ENCODE measurements around the gene VRK3. TPM values are rescaled to one million over a fixed set of nuclear protein-coding genes. Genes with fewer than 3 reads are reported as not detected.
A peak's percentile ranks its signal among the peaks of the same experiment; 100 is the strongest.

The VRK3 gene
- total RNA-seq, 1 experiment from 2014 or later = 62.5 TPM

DNA sequence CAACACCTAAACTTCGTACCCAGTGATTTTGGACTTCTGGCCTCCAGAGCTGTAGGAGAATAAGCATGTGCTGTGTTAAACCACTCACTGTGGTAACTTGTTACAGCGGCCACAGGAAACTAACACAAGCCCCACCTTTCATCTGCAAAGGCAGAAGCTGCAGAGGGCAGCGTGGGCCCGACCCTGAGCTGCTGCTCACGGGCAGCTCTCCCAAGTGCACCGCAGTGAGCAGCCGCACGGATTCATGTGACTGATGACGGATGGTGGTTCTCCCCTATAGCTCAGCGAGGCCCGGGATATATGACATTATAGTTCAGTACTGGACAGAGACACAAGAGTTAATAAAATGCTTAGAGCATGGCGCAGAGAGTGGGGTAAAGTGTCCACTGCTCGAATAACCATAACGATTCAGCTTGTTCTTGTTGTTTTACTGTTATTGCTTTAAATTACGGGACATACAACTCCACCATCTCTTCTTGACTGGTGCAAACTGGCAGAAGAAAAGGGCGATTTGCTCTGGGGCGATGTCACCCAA lies 21.9 kb downstream of the VRK3 start:
- no peak for DNase-seq
- intact Hi-C loops (cut with micrococcal nuclease; ENCODE audit: unreplicated experiment) = no loop called here
- POLR2A ChIA-PET (ENCODE audit: unreplicated experiment) = interaction anchor here (0.6 to 0.8 kb wide), 3 partner anchors 20 to 1283 kb away, joined by 3 to 14 read pairs (median 5); no protein-coding TSS in a partner anchor
- H3K9me2 ChIP-seq (ENCODE audit: insufficient read depth) = no peaks in the 10 kb centered on the region
- H2AFZ ChIP-seq = no peak overlapping the region
- H3K9me3 ChIP-seq (ENCODE audit: insufficient read depth, low read depth) = no peaks in the 10 kb centered on the region
- CTCF ChIA-PET = no interaction called here
- H3K4me3 ChIP-seq = no peak overlapping the region
- peak overlapping the region; percentile 63; the same call in 1 of the 2 replicates for H3K4me2 ChIP-seq
- TF ChIP-seq, protein P1, sequence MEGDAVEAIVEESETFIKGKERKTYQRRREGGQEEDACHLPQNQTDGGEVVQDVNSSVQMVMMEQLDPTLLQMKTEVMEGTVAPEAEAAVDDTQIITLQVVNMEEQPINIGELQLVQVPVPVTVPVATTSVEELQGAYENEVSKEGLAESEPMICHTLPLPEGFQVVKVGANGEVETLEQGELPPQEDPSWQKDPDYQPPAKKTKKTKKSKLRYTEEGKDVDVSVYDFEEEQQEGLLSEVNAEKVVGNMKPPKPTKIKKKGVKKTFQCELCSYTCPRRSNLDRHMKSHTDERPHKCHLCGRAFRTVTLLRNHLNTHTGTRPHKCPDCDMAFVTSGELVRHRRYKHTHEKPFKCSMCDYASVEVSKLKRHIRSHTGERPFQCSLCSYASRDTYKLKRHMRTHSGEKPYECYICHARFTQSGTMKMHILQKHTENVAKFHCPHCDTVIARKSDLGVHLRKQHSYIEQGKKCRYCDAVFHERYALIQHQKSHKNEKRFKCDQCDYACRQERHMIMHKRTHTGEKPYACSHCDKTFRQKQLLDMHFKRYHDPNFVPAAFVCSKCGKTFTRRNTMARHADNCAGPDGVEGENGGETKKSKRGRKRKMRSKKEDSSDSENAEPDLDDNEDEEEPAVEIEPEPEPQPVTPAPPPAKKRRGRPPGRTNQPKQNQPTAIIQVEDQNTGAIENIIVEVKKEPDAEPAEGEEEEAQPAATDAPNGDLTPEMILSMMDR (conservative IDR thresholded peaks at IDR 0.05) = no peak
- TF ChIP-seq EZH2 (IDR thresholded peaks at IDR 0.05; ENCODE audit: low read depth) = no peak
- H3K36me3 ChIP-seq (ENCODE audit: low read depth) = peaks cover 32% of the 10 kb centered on the region
- peaks cover 24% of the 10 kb centered on the region for H3K4me1 ChIP-seq (replicated peaks; ENCODE audit: insufficient read depth)
- H4K20me1 ChIP-seq (ENCODE audit: insufficient read depth) = peaks cover 13% of the 10 kb centered on the region
- H3K79me2 ChIP-seq (ENCODE audit: low read depth) = no peaks in the 10 kb centered on the region
- no TSS peak for BruUV-seq (replicated peaks)
- no peaks in the 10 kb centered on the region for H3K27me3 ChIP-seq (ENCODE audit: insufficient read depth, low read depth)
- peak overlapping the region; percentile 87; the same call in 1 of the 2 replicates for H3K27ac ChIP-seq
- peaks cover 11% of the 10 kb centered on the region for H3F3A ChIP-seq (ENCODE audit: insufficient read depth, low read depth)

DNA sequence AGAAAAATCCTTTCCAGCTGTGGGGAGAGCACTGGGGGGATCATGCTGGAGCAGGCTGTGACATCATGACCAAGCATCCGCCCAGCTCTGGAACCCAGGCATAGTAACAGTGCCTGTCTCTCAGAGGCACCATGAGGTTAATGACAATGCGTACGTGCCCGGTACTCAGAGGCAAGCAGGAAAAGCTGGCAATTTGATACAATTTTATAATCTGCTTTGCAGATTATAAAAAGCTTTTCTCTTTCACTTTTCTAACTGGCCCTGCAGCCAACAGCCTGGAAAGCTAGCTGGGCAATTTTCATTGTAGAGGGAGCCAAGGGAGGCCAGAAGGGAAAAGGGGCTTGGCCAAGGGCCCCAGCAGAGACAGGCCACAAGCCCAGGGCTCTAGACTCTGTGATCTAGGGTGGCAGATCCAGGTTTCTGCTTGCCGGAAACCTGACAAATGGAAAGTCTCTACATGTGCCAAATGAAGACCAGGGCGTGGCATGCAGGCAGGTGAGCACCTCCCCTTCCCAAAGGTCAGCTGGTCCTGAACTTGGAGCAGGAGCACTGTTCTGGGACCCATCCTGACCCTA lies 22.7 kb downstream of the VRK3 start:
- intact Hi-C loops (cut with micrococcal nuclease; ENCODE audit: unreplicated experiment) = no loop called here
- ChIA-PET CTCF (no interaction called here), POLR2A (ENCODE audit: unreplicated experiment) (interaction anchor here (0.5 kb wide), 1 partner anchor 474 kb away, joined by 17 read pairs; the partner anchor contains the start of genes EMC10 and GARIN5A)
- DNase-seq = no peak
- no peaks in the 10 kb centered on the region for H3K27me3 ChIP-seq (ENCODE audit: insufficient read depth, low read depth)
- H3K4me1 ChIP-seq (replicated peaks; ENCODE audit: insufficient read depth) = peaks cover 24% of the 10 kb centered on the region
- no peaks in the 10 kb centered on the region for H3K9me2 ChIP-seq (ENCODE audit: insufficient read depth)
- no peak overlapping the region for H3K27ac ChIP-seq
- peaks cover 11% of the 10 kb centered on the region for H3F3A ChIP-seq (ENCODE audit: insufficient read depth, low read depth)
- H4K20me1 ChIP-seq (ENCODE audit: insufficient read depth) = peaks cover 13% of the 10 kb centered on the region
- H2AFZ ChIP-seq = no peak overlapping the region
- TF ChIP-seq, protein P1 (conservative IDR thresholded peaks at IDR 0.05) = no peak
- no peak for TF ChIP-seq EZH2 (IDR thresholded peaks at IDR 0.05; ENCODE audit: low read depth)
- BruUV-seq (replicated peaks) = no TSS peak
- no peak overlapping the region for H3K4me2 ChIP-seq
- H3K79me2 ChIP-seq (ENCODE audit: low read depth) = no peaks in the 10 kb centered on the region
- no peaks in the 10 kb centered on the region for H3K9me3 ChIP-seq (ENCODE audit: insufficient read depth, low read depth)
- H3K4me3 ChIP-seq = no peak overlapping the region
- peaks cover 26% of the 10 kb centered on the region for H3K36me3 ChIP-seq (ENCODE audit: low read depth)

DNA sequence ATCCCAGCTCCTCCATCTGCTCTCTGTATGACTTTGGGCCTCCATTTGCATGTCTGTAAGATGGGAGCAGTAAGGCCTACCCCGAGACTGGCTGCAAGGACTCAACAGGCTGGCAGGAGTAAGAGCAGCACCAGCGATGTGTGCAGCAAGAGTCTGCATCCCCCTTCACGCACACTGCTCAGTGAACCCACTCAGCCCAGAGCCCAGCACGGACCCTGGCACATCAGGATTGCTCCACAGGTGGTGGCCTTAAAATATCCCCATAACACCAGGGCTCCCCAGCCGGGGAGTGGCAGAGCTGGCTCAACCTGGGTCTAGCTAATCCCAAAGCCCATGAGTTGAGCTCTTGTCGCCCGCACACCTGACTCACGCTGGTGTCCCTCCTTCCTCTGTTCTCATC lies 23.4 kb downstream of the VRK3 start:
- BruUV-seq (replicated peaks) = no TSS peak
- Histone ChIP-seq H3K27me3 (ENCODE audit: insufficient read depth, low read depth) (no peaks in the 10 kb centered on the region), H3K9me3 (ENCODE audit: insufficient read depth, low read depth) (no peaks in the 10 kb centered on the region), H3K4me2 (no peak overlapping the region), H4K20me1 (ENCODE audit: insufficient read depth) (peaks cover 13% of the 10 kb centered on the region), H3K4me1 (replicated peaks; ENCODE audit: insufficient read depth) (peaks cover 24% of the 10 kb centered on the region), H3K36me3 (ENCODE audit: low read depth) (peaks cover 26% of the 10 kb centered on the region), H3K4me3 (no peak overlapping the region), H3F3A (ENCODE audit: insufficient read depth, low read depth) (peaks cover 11% of the 10 kb centered on the region), H3K79me2 (ENCODE audit: low read depth) (no peaks in the 10 kb centered on the region), H3K27ac (no peak overlapping the region), H2AFZ (no peak overlapping the region), H3K9me2 (ENCODE audit: insufficient read depth) (no peaks in the 10 kb centered on the region)
- POLR2A ChIA-PET (ENCODE audit: unreplicated experiment) = no interaction called here
- intact Hi-C loops (cut with micrococcal nuclease; ENCODE audit: unreplicated experiment) = no loop called here
- CTCF ChIA-PET = no interaction called here
- TF ChIP-seq, protein P1 (conservative IDR thresholded peaks at IDR 0.05) = no peak
- TF ChIP-seq EZH2 (IDR thresholded peaks at IDR 0.05; ENCODE audit: low read depth) = no peak
- no peak for DNase-seq

All from PC-9 (cell line).